NCI-H2171 treated with DMSO at 0.1 percent for 48 hours (cell line): Measurements from ENCODE around the gene FER1L5.

Source experiments
- DNase-seq: peaks from one replicate; lab custom pipeline; 2025; lab: John Stamatoyannopoulos, UW

The FER1L5 gene

GRCh38 chr2:96681540-96681939, 39.0 kb downstream of the FER1L5 start:
- no peak for DNase-seq

GRCh38 chr2:96683307-96683706, 40.7 kb downstream of the FER1L5 start:
- DNase-seq = no peak

GRCh38 chr2:96683972-96684820, 41.6 kb downstream of the FER1L5 start:
- no peak for DNase-seq

GRCh38 chr2:96684883-96685576, 42.5 kb downstream of the FER1L5 start:
- DNase-seq = no peak

GRCh38 chr2:96685577-96686459, 43.3 kb downstream of the FER1L5 start:
- DNase-seq = peak; percentile 68

GRCh38 chr2:96687266-96687665, 44.7 kb downstream of the FER1L5 start:
- no peak for DNase-seq

GRCh38 chr2:96687711-96688640, 45.4 kb downstream of the FER1L5 start:
- no peak for DNase-seq

- DNase-seq = no peak
These were observed 46.3 kb downstream of the FER1L5 start for GRCh38 chr2:96688649-96689430.

GRCh38 chr2:96689431-96689991, 46.9 kb downstream of the FER1L5 start:
- DNase-seq = no peak

GRCh38 chr2:96690306-96691021, 47.9 kb downstream of the FER1L5 start:
- no peak for DNase-seq

- DNase-seq = no peak
These were observed 48.6 kb downstream of the FER1L5 start for GRCh38 chr2:96691022-96691612.

GRCh38 chr2:96692094-96692971, 49.8 kb downstream of the FER1L5 start:
- DNase-seq = no peak

GRCh38 chr2:96693286-96694200, 51.0 kb downstream of the FER1L5 start:
- DNase-seq = peak; percentile 49

GRCh38 chr2:96694279-96694678, 51.7 kb downstream of the FER1L5 start:
- no peak for DNase-seq

- DNase-seq = no peak
These were observed 52.4 kb downstream of the FER1L5 start for GRCh38 chr2:96694816-96695455.

GRCh38 chr2:96695602-96696001, 53.0 kb downstream of the FER1L5 start:
- DNase-seq = no peak
